ENCODE measurements around the gene BBIP1.

The BBIP1 gene

DNA sequence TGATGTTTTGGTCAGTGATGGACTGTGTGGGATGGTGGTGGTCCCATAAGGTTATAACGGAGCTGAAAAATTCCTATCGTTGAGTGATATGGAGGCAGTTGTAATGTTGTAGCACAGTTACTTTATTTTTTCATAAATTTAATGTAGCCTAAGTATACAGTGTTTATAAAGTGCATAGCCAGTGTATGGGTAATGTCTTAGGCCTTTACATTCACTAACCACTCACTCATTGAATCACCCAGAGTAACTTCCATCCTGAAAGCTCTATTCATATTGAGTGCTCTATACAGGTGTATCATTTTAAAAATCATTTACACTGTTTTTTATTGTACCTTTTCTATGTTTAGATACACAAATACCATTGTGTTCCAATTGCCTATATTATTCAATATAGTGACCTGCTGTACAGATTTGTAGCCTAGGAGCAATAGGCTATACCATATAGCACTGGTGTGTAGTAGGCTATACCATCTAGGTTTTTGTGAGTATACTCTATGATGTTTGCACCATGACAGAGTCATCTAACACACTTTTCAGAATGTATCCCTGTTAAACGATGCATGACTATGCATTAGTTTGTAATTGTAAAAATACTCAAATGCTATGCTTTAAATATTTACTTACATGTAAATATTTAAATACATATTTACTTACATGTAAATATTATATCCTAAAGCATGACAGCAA lies 26.2 kb downstream of the BBIP1 start:
- TF ChIP-seq EZH2 (IDR thresholded peaks at IDR 0.05; ENCODE audit: borderline replicate concordance, low read depth, low read length, severe bottlenecking) = no peak
- TF ChIP-seq, protein P1, sequence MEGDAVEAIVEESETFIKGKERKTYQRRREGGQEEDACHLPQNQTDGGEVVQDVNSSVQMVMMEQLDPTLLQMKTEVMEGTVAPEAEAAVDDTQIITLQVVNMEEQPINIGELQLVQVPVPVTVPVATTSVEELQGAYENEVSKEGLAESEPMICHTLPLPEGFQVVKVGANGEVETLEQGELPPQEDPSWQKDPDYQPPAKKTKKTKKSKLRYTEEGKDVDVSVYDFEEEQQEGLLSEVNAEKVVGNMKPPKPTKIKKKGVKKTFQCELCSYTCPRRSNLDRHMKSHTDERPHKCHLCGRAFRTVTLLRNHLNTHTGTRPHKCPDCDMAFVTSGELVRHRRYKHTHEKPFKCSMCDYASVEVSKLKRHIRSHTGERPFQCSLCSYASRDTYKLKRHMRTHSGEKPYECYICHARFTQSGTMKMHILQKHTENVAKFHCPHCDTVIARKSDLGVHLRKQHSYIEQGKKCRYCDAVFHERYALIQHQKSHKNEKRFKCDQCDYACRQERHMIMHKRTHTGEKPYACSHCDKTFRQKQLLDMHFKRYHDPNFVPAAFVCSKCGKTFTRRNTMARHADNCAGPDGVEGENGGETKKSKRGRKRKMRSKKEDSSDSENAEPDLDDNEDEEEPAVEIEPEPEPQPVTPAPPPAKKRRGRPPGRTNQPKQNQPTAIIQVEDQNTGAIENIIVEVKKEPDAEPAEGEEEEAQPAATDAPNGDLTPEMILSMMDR (IDR thresholded peaks at IDR 0.05; ENCODE audit: borderline replicate concordance, extremely low read depth, low read length, poor library complexity, severe bottlenecking) = no peak
- Histone ChIP-seq H3K4me3 (ENCODE audit: low read depth in 1 of 2, low read length in 2 of 2) (no peak overlapping the region), H2AFZ (ENCODE audit: low read depth, low read length) (no peak overlapping the region), H3K79me2 (ENCODE audit: insufficient read depth, low read length) (no peaks in the 10 kb centered on the region), H3K9me3 (ENCODE audit: insufficient read depth, low read length, severe bottlenecking) (no peaks in the 10 kb centered on the region), H3K27me3 (ENCODE audit: insufficient read depth, low read length, poor library complexity) (no peaks in the 10 kb centered on the region), H3K27ac (ENCODE audit: low read length) (no peak overlapping the region), H4K20me1 (ENCODE audit: insufficient read depth, low read length) (no peaks in the 10 kb centered on the region), H3K36me3 (ENCODE audit: insufficient read depth, low read length) (peaks cover 56% of the 10 kb centered on the region), H3K4me2 (ENCODE audit: insufficient read depth, low read length) (no peak overlapping the region), H3K9ac (ENCODE audit: low read depth, low read length) (no peak overlapping the region), H3K4me1 (ENCODE audit: insufficient read depth, low read length) (no peaks in the 10 kb centered on the region)
- no peak for DNase-seq
- ATAC-seq (ENCODE audit: insufficient read depth, low read depth) = no peak

DNA sequence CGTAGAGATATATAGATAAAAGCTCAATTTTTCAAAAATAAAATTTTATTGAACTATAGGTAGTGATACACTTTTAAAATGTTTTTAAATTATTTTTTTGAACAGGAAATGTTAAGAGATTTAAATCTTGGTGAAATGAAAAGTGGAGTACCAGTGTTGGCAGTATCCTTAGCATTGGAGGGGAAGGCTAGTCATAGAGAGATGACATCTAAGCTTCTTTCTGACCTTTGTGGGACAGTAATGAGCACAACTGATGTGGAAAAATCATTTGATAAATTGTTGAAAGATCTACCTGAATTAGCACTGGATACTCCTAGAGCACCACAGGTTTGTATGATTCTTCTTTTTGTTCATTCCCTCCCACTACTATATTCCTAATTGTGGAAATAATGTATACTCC lies 31.4 kb downstream of the BBIP1 start:
- Histone ChIP-seq H3K27me3 (ENCODE audit: insufficient read depth, low read length, poor library complexity) (no peaks in the 10 kb centered on the region), H2AFZ (ENCODE audit: low read depth, low read length) (no peak overlapping the region), H3K9me3 (ENCODE audit: insufficient read depth, low read length, severe bottlenecking) (no peaks in the 10 kb centered on the region), H3K4me3 (ENCODE audit: low read depth in 1 of 2, low read length in 2 of 2) (no peak overlapping the region), H3K36me3 (ENCODE audit: insufficient read depth, low read length) (peaks cover 58% of the 10 kb centered on the region), H3K4me2 (ENCODE audit: insufficient read depth, low read length) (no peak overlapping the region), H3K27ac (ENCODE audit: low read length) (no peak overlapping the region), H3K9ac (ENCODE audit: low read depth, low read length) (no peak overlapping the region), H3K4me1 (ENCODE audit: insufficient read depth, low read length) (no peaks in the 10 kb centered on the region), H3K79me2 (ENCODE audit: insufficient read depth, low read length) (no peaks in the 10 kb centered on the region), H4K20me1 (ENCODE audit: insufficient read depth, low read length) (no peaks in the 10 kb centered on the region)
- ATAC-seq (ENCODE audit: insufficient read depth, low read depth) (no peak), DNase-seq (no peak)
- no peak for TF ChIP-seq EZH2 (IDR thresholded peaks at IDR 0.05; ENCODE audit: borderline replicate concordance, low read depth, low read length, severe bottlenecking)
- TF ChIP-seq, protein P1 (IDR thresholded peaks at IDR 0.05; ENCODE audit: borderline replicate concordance, extremely low read depth, low read length, poor library complexity, severe bottlenecking) = no peak

DNA sequence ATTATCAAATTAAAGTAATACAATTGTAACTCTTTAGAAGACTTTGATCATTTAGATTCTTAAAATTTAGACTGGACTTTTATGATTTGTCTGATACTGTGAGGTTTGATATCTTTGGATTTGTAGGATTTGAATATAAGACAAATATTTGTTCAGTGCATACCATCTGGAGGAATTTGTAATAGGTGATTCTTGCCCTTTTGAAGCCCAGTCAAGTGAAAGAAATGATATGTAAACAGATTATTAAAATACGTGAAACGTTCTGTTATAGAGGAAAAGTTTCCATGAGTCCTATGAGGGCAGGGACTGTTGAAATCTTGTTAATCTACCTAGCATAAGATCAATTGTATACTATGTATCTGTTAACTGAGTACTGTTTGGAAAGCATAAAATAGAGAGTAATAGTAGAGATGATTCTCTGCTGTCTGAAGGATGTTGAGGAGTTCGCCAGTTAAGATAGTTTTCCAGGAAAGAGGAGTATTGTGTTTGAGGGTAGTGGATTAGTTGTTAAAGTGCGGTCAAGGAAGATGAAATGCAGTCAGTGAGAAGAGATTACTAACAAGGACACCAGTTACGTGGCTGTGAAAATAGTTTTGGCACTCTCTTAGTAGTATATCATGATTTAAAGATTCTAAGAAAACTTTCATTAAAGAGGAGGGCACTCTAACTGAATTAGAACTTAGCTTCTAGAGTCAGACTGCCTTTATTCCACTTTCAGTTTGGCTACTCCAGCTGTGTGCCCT lies 32.9 kb downstream of the BBIP1 start:
- DNase-seq = no peak
- Histone ChIP-seq H3K79me2 (ENCODE audit: insufficient read depth, low read length) (no peaks in the 10 kb centered on the region), H3K9me3 (ENCODE audit: insufficient read depth, low read length, severe bottlenecking) (no peaks in the 10 kb centered on the region), H4K20me1 (ENCODE audit: insufficient read depth, low read length) (no peaks in the 10 kb centered on the region), H3K36me3 (ENCODE audit: insufficient read depth, low read length) (peaks cover 67% of the 10 kb centered on the region), H2AFZ (ENCODE audit: low read depth, low read length) (no peak overlapping the region), H3K27me3 (ENCODE audit: insufficient read depth, low read length, poor library complexity) (no peaks in the 10 kb centered on the region), H3K4me3 (ENCODE audit: low read depth in 1 of 2, low read length in 2 of 2) (no peak overlapping the region), H3K4me2 (ENCODE audit: insufficient read depth, low read length) (no peak overlapping the region), H3K9ac (ENCODE audit: low read depth, low read length) (no peak overlapping the region), H3K4me1 (ENCODE audit: insufficient read depth, low read length) (no peaks in the 10 kb centered on the region), H3K27ac (ENCODE audit: low read length) (no peak overlapping the region)
- ATAC-seq (ENCODE audit: insufficient read depth, low read depth) = no peak
- no peak for TF ChIP-seq EZH2 (IDR thresholded peaks at IDR 0.05; ENCODE audit: borderline replicate concordance, low read depth, low read length, severe bottlenecking)

DNA sequence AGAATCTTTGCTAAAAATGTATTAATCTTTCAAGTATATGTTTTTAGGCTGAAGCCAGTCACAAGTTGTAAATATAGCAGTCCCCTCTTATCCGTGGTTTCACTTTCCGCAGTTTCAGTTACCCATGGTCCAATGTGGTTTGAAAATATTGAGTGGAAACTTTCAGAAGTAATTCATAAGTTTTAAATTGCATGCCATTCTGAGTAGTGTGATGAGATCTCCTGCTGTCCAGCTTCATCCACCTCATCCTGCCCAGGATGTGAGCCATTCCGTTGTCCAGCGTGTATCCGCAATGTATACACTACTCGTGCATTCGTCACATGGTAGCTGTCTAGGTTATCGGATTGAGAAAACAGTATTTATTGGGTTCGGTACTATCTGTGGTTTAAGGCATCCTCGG lies 35.1 kb downstream of the BBIP1 start:
- TF ChIP-seq EZH2 (IDR thresholded peaks at IDR 0.05; ENCODE audit: borderline replicate concordance, low read depth, low read length, severe bottlenecking) = no peak
- TF ChIP-seq, protein P1 (IDR thresholded peaks at IDR 0.05; ENCODE audit: borderline replicate concordance, extremely low read depth, low read length, poor library complexity, severe bottlenecking) = no peak
- H3K4me3 ChIP-seq (ENCODE audit: low read depth in 1 of 2, low read length in 2 of 2) = no peak overlapping the region
- no peaks in the 10 kb centered on the region for H4K20me1 ChIP-seq (ENCODE audit: insufficient read depth, low read length)
- H3K79me2 ChIP-seq (ENCODE audit: insufficient read depth, low read length) = no peaks in the 10 kb centered on the region
- ATAC-seq (ENCODE audit: insufficient read depth, low read depth) = no peak
- no peak overlapping the region for H2AFZ ChIP-seq (ENCODE audit: low read depth, low read length)
- H3K9ac ChIP-seq (ENCODE audit: low read depth, low read length) = no peak overlapping the region
- peaks cover 56% of the 10 kb centered on the region for H3K36me3 ChIP-seq (ENCODE audit: insufficient read depth, low read length)
- no peak for DNase-seq
- no peak overlapping the region for H3K4me2 ChIP-seq (ENCODE audit: insufficient read depth, low read length)
- H3K9me3 ChIP-seq (ENCODE audit: insufficient read depth, low read length, severe bottlenecking) = no peaks in the 10 kb centered on the region
- no peaks in the 10 kb centered on the region for H3K4me1 ChIP-seq (ENCODE audit: insufficient read depth, low read length)
- H3K27ac ChIP-seq (ENCODE audit: low read length) = no peak overlapping the region
- H3K27me3 ChIP-seq (ENCODE audit: insufficient read depth, low read length, poor library complexity) = no peaks in the 10 kb centered on the region

All from DND-41 (cell line).